Measurements from ENCODE around the gene TMEM130.

DNA sequence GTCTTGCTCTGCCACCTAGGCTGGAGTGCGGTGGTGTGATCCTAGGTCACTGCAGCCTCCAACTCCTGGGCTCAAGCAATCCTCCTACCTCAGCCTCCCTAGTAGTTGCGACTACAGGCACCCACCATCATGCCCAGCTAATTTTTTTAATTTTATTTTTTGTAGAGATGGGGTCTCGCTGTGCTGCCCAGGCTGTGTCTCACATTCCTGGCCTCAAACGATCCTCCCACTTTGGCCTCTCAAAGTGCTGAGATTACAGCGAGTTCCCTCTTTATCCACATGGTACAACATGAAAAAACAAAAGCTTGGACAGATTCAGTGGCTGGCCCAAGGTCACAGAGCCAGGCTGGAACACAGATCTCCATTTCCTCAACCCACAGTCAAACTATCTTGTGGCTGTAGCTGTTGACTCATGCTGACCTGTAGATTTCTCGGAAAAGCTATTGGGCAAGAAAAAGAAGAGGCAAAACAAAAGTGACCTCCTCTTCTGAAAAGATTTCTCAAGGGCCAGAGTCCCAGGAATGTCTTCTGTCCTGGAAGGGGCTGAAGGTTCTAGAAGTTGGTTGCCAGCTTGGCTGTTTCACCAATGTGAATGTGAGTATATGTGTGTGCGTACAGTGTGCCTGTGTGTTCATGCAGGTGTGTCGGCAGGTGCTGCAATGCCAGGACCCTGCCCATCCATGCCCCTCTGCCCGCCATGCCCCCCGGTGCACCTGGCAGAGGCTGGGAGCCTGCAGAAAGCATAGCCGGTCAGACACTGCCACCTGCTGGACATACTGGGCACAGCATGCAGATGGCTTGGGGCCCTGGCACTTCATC, 28.4 kb downstream of the TMEM130 start:
- TF ChIP-seq, protein P1, sequence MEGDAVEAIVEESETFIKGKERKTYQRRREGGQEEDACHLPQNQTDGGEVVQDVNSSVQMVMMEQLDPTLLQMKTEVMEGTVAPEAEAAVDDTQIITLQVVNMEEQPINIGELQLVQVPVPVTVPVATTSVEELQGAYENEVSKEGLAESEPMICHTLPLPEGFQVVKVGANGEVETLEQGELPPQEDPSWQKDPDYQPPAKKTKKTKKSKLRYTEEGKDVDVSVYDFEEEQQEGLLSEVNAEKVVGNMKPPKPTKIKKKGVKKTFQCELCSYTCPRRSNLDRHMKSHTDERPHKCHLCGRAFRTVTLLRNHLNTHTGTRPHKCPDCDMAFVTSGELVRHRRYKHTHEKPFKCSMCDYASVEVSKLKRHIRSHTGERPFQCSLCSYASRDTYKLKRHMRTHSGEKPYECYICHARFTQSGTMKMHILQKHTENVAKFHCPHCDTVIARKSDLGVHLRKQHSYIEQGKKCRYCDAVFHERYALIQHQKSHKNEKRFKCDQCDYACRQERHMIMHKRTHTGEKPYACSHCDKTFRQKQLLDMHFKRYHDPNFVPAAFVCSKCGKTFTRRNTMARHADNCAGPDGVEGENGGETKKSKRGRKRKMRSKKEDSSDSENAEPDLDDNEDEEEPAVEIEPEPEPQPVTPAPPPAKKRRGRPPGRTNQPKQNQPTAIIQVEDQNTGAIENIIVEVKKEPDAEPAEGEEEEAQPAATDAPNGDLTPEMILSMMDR (conservative IDR thresholded peaks at IDR 0.05; ENCODE audit: low read length), result peak; percentile 95
- TF ChIP-seq EZH2phosphoT487 (IDR thresholded peaks at IDR 0.05; ENCODE audit: borderline replicate concordance), result no peak
